GM21423 (cell line): ENCODE results near the gene GPX3.

Experiments used
- ATAC-seq: cut with Tn5 transposase; IDR thresholded peaks from one replicate; pipeline ENCODE4 v1.9.1; 2021; ENCODE audit warnings: mild to moderate bottlenecking, moderate library complexity; ENCODE audit not compliant: unreplicated experiment

Gene GPX3

DNA sequence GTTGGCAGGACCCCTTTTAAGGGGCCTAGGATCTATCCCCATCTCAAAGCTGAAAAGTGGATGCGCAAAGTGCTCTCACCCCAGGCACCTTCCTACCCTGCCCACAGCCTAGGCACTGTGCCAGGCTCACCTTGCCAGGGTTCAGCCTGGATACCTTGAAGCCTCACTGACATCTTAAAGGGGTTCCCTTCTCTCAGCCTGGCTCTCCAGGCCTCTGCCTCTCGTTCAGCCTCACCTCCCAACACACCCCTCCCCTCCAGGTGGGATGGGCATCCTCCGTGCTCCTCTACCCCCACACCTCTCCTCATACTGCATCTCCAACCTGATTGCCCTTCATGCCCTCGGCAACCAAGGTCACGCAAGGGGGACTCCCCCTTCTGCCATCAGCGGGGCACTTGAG lies 34.9 kb downstream of the GPX3 start:
- ATAC-seq, result no peak

DNA sequence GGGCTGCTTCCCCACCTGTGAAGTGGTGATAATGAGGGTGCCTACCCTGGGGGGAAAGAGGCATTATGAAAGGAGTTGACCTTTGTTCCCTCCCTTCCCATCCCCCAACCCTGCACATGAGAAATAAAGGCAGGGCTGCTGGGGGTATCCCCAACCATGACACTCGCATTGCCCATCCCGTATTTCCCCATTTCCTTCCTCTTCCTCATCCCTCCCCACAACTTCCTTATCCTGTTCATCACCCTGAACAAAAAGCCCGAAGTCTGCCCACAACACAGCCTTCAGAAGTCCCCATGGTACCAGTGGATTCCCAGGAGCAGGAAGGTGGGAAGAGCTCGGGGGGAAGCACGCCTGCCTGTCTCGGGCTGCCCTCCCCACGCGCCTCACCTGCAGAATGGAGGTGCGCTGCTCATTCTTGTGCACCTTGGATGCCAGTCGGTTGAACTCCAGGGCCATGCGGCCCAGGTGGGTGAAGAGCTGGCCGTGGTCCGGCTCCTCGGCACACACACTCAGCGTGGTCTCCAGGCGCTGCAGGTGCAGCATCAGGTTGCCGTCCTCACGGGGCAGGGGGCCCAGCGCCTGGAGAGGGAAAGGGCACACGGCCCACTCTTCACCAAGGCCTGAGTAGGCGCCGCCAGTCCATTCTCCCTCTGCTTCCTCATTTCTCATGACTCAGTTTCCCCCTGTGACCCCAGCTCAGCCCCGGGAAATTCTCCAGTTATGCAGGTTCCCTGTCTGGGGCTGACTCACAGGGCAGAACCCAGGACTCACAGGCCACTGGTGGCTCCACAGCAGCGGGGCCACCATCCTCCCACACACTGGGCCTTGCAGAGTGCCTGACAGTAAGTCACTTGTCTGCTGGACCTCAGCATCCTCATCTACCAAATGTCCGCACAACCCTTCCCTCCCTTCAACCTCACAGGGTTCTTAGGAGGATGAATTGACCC lies 36.3 kb downstream of the GPX3 start:
- no peak for ATAC-seq

DNA sequence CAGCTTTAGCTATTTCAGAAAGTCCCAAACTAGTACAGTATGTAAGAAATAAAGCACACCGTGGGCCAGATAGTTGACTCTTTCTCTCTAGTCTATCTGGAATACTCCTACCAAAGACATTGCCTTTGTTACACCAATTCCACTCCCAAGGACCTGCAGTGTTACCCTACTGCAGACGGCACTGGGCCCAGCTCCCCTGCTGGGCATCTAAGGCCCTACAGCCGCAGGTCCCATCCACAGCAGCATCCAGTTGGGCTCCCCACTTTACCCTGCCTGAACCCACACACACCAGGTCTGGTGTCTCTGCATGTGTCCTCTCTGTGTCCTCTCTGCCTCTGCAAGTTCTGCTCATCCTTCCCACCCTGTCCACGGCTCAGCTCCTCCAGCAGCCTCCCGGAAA lies 37.9 kb downstream of the GPX3 start:
- no peak for ATAC-seq

DNA sequence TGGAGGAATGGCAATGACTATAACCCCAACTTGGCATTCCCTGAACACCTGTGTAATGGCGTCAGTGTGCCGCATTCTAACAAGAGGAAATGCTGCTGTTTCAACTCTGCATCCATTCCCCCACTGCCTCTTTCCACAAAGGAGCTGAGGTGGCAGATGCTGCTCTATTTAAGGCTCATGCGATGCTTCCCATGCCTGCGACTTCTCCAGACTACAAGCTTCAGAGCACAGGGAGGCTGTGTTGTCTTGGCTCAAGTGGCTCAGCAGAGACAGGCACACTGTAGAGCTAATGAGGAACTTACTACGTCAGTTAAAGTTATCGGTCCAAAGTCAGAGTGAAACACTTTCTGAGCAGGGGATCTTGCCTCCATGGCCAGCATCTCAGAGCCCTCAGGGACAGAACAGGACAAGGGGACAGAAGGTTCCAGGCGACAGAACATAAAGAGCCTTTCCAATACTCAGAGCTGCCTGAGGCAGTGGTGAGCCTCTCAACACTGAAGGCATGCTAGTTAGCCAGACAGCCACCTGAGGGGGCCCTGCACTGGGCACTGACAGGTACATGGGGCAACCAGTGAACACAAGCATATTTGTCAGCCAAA lies 38.6 kb downstream of the GPX3 start:
- no peak for ATAC-seq

DNA sequence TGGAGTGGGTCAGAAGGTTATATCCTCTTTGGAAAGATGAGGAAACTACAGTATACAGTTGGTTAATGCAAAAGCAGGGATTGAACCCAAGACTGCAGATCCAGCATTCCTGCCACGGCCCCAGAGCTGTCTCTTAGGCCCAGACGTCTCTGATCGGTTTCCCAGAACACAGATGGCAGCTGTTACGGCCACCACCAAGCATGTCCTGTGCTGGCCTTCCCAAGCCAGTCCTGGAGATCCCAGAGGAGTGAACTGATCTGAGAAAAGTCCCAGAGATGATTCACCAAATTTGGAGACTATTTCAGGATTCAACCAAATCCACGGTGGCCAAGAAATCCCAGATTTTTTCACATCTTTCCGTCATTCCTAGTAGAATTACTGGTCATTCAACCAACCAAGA lies 40.4 kb downstream of the GPX3 start:
- ATAC-seq, result no peak

DNA sequence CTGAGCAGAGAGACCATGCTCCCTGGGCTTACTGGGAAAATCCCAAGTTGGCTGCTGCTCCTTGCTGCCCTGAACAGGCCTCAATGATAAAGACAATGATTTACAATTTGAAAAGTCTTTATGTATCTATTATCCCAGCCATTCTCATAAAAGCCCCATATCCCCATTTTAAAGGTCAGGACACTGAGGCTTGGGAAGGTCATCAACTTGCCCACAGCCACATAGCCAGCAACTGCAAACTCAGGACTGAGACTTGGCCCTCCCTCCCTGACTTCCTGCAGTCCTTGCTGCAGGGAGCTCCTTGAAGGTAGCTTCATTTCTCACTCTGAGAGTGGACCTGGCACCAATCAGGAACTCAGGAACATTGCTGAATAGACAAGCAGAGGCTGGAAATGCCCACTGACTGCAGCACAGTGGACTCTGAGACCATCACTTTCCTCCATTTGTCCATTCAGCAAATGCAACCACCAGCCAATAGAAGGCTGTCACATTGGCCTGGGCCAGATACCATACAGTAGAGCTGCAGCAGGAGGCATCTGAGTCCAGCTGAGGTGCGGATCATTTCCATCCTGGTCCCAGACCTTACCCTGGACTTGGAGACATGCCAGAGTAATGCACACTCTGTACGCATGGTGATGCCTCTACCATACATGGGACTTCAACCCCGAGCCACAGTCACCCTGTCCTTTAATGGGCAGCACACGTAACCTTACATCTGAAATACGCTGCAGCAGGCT lies 42.2 kb downstream of the GPX3 start:
- no peak for ATAC-seq

DNA sequence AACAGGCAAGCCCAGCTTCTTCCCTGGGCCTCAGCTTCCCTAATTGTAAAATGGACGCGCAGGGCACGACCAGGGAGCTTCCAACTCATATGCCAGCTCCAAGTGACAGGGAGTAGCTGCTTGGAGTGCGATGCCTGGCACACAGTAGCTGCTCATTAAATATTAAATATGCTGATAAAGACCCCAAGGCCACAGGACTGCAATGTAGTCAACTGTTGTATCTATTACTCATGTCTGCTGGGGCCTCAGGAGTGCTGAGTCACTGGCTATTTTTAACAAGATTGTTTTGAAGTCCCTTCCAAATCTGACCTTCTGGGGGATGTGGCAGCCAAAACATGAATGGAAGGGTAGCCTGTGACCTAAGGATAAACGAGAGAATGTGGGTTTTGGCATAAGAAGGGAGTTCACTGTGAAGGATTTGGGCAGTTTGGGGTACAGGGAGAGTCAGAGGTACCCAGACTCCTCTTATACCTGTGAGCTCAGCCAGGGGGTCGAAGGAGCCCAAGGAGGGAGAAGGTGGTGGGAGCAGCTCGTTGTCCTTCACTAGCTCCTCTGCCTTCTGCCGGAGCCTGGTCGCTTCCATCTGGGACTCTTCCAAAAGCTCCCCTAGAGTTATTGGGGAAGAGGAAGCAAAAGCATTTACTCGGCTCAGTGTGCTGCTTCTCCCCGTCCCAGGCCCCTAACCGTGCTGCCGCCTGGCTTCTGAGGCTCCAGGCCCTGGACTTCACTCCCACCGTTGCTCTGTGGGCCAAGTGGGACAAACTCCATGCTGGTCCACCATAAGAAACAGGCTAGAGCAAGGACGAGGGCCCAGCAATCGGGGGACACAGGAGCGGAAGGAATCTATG lies 43.0 kb downstream of the GPX3 start:
- no peak for ATAC-seq

DNA sequence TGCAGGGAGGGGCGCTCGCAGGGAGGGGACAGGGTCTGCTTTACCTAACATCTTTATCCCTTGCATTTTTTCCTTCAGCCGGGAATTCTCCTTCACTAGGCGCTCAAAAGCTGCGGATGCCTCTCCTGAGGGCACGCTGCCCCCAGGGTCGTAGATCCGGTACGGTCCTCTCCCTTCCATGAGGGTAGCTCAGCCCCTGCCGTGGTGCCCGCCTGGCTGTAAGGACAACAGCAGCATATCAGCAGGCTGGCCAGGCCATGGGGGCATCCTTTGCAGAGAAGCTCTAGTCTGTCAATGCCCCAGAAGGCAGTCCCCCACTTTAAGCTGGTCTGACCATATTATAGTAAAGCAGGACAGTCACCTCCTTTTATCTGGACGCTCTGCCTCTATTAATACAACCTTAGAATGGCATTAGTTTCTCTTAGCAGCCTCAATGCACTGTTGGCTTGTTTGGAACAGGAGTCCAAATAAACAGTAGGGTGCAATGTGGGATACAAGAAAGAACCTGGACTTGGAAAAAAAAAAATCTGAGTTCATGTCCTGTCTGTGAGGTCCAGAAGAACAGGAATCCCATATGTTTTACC lies 44.6 kb downstream of the GPX3 start:
- ATAC-seq, result no peak

DNA sequence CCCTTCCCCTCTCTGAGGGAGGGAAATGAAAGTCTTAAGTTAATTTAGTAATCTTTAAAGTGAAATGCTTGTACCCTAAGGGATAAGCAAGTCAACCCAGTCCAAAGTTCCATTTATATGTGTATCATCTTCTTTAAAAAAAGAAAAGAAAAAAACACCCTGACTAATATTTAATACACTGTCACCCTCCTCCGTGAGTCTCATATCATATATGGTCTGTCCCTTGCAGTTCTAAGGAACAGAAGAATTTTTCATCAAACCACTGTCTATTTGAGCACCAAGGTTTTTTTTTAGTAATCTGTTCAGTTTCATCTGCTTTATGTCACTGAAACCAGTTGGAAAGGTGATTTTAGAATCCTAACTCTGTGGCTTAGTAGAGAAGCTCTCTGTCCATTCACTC lies 45.2 kb downstream of the GPX3 start:
- ATAC-seq, result no peak

DNA sequence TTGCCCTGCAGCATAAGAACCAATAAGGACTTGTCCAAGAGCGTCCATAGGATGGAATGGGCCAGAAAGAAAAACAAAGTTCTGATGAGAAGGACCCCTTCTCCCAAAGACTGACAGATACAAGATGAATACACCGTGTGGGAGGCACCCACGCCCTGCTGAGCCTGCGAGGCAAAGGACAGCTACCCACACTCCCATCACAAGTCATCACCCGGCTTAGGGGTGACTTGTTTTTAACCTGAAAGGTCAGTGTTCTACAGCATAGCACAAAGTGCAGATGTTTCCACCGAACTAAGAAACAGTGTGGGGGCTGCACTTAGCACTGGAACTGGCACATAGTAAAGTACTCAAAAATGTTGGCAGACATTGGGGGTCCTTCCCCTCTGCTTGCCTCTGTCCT lies 46.5 kb downstream of the GPX3 start:
- no peak for ATAC-seq

DNA sequence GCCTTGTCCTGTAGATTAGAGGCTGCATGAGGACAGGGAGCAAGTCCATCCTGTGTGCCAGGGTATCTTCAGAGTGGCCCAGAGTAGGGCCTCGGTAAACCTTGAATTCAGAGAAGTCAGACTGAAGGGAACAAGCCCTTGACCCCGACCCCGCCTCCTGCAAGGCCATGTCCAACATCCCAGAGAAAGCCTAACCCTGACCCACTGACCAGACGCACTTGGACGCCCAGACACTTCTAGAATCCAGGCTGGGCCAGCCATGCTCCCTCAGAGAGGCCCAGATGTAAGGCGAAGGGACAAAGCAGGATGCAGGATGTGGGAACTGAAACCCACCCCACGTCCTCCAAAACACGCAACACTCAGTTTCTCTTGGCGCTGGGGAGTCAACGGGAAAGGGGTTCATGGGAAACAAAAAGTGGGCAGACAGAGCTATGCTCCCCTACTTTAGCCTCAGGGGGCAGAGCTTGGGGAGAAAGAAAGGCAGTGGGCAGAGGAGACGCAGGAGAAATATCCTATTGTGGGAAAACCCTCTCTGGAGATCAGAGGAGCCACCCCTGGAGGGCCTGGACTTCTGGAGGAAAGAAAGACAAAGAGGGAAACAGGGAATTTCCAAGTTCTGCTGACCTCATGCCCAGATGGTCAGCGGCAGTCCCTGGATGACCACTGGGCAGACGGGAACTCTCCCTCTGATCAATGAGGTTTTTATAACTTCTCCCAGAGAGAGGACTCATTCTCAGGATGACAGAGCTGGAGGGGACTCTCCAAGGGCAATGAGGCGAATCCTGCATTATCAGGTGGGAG lies 47.4 kb downstream of the GPX3 start:
- ATAC-seq, result no peak

DNA sequence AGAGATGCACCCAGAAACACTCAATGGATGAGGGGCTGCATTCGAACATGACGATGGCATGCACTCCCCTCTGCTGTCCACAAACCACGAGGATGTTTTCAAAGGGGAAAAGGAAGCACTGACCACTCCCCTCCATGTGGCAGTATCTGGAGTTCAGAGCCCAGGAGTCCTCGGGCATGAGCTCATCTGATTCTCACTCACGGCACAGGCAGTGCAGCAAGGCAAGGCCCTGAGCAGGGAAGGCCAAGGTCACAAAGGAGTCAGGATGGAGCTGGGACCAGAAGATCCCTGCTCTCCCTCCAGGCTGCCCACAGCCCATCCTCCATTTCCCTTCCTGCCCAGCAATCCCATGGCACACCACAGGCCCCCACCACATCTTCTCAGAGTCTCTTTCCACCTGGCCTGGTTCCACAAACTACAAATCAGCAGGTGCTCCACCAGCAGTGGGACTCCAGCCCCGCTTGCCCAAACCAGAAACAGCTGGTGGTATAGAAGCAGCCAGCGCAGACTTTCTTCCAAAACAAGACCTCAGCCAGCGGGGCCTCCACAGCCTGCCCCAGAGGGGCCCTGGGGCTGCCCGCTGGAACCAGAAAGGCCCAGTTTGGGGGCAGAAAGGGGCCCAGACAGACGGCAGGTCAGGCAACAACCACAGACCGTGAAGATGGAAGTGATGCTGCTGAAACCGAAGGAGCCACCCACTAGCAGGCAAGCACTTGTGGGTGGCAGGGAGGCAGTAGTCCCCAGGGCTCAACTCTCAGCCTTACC lies 48.2 kb downstream of the GPX3 start:
- peak; percentile 63 for ATAC-seq

DNA sequence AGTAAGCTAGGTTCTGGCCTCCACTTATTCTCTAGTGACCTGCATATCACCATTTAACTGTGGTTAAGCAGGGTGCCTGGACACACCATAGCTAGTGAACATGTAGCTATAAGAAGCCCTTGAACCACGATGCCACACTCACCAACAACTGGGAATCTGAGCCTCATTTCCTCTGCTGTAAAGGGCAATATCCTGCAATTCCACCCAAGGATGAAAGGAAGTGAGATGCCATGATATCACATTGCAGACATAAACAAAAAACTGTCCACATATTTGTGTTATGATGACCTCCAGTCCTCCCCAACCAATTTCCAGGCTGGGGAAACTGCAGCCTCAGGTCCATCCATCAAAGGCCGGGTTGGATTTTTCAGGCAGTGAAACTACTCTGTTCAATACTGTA lies 50.1 kb downstream of the GPX3 start:
- ATAC-seq, result no peak

DNA sequence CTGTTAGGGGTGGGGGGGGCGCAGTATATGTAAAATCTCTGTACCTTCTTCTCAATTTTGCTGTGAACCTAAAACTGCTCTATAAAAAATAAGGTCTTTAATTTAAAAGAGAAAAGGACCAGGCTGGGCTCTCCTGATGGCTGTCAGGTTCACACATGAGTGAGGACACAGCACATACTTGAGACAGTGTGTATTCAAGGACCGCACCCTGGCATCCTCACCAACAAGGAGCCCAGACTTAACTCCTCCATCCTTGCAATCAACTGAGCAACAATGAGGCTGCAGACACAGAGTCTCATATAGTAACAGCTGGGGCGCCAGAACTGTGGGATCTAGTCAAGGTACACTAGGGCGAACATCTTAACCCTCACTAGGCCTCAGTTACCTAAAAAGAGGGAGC lies 50.6 kb downstream of the GPX3 start:
- no peak for ATAC-seq

DNA sequence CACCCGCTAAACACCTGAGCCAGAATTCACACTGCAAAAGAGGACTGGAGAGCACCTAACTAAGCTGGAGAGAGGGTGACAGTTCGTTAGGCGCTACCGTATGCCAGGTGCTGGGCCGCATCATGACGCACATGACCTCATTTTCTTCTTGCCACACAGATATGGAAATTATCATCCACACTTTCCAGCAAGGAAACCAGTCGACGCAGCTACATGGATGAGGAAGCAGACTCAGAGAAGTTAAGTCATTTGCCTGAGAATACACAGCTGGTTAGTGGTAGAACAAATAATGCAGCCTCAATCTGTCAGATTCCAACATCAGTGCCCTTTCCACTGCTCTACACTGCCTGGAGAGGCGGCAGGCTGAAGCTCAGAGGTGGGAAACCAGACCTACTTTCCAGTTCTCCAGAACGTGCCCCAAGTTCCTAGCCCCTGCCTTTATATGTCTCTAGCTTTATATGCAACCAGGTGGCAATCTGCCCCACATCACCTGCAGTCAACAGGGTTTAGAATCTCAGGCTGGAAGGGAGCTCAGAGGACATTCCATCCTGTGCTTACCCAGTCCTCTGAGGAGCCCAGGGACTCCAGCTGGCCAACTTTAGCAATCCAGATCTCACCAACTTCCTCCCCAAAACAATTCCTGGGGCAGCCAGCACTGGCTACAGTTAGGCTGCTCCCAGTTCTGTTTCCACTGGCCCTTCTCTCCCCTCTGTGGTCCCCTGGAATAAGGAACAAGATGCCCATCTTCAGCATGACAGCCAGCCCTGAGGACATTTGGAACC lies 51.6 kb downstream of the GPX3 start:
- no peak for ATAC-seq

DNA sequence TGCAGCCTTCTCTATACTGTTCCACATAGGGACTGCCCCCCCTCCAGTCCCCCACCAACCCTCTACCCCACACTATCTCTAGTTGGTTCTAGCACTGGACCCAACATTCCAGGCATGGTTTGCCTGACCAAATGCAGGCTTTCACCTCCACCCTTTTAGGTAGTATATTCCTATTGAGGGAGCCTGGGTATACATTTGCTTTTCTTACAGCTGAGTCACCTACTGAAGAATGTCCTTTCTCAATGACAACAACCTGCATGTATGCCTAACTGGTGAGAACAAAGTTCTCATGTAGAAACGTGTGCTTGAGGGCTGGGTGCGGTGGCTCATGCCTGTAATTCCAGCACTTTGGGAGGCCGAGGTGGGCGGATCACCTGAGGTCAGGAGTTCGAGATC lies 52.2 kb downstream of the GPX3 start:
- no peak for ATAC-seq

DNA sequence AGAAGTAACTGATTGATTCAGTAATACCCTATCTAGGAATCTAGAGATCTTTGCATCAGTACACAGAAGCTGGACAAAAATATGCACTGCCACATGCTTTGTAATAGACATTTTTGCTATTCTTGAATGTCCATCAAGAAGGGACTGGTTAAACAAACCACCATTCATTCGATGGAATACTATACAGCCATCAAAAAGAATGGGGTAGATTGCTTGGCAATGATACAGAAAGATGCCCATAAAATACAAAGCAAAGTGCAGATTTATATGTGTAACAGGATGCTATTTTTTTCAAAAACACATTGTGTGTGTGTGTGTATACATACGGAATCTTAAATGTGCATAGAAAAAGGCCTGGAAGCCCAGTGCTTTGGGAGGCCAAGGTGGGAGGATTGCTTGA lies 52.9 kb downstream of the GPX3 start:
- ATAC-seq, result no peak

DNA sequence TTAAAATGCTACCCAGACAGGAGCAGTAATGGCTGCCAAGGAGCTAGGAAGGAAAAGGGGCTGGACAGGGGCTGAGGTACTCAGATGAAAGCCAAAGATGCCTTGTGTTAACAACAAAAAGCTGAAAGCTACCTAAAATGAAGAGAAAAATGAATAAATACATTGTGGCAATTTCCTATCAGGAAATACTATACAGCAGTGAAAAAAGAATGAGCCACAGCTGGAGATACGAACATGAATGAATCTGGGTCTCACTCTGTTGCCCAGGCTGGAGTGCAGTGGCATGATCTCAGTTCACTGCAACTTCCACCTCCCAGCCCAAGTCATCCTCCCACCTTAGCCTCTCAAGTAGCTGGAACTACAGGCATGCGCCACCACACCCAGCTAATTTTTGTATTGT lies 54.2 kb downstream of the GPX3 start:
- ATAC-seq, result no peak
